Stromal cell of bone marrow (primary cell): Measurements from ENCODE around the gene CHCHD10.
A peak's percentile ranks its signal among the peaks of the same experiment; 100 is the strongest.
"Not testable (repeated sequence)": the region's sequence is repeated elsewhere in the genome, so short reads cannot be mapped to it uniquely, and the experiment has no call there.

Source experiments
- DNase-seq: peaks from one replicate; pipeline ENCODE4 v3.0.0-alpha.2; 2012; ENCODE audit warnings: low read depth

CHCHD10 gene

DNA sequence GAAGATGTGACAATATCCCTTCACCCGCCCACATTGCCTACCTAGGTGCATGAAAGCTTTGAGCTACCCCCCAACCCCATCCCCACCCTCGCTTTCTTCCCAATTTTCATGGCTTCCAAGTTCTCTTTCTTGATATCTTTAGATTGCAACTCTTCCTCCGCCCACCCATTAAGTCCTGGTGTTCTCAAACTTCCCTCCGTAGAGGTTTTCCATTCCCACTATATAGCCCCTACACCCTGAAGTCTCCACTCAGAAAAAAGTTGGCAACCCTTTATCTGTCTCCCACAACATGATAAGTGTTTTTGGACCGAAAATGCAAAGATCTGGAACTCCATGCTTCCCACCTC, 17.4 kb downstream of the CHCHD10 start:
- no peak for DNase-seq

DNA sequence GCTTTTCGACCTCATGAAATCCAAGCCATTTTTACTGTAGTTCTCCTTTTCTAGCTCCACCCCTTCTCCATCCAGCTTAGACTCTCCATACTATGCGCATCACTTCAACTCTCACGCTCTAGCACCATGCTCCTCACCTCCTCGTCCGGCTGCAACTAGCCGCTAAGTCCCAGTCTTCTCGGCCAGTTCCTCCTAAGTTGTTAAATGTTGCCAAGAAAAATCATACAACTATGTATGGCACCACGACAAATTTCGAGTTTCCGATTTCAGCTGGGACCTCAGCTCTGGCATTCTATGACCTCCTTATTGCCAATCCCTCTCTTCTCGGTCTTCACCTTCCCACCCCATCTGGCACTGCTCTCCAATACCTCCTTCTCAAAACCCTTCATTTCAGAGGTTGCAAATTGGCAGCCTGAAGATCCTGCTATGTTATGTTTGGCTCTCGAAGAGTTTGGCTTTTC, 17.9 kb downstream of the CHCHD10 start:
- DNase-seq, result no peak

DNA sequence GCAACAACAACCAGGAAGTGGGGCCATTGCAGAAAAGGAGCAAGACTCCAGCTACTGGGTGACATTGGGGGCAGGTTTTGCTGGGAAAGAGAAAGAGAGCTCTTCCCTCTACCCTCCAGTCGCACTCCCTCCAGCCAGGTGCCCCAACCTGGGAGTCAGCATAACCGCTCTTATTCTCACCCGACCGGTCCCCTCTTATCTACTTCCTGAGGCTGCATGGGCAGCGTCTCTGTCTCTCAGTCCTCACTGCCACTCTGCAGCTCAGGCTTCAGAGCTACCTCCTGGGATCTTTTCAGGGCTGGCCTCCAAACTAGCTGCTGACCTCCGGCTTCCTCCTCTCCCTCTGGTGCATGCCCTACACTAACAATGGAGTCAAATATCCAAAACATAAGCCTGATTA, 22.0 kb downstream of the CHCHD10 start:
- DNase-seq, result no peak

DNA sequence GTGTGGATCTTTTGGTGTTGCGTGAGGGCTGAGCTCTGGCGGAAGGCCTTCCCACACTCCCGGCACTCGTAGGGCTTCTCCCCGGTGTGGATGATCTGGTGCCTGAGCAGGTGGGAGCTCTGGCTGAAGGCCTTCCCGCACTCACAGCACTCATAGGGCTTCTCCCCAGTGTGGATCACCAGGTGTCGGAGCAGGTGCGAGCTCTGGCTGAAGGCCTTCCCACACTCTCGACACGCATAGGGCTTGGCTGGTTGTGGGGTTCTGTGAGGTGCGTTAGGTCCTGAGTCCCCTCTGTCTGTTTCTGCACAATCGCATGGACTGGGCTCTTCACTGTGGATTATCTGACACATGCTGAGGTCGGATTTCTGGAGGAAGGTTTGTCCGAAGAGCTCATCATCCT, 23.3 kb downstream of the CHCHD10 start:
- no peak for DNase-seq

DNA sequence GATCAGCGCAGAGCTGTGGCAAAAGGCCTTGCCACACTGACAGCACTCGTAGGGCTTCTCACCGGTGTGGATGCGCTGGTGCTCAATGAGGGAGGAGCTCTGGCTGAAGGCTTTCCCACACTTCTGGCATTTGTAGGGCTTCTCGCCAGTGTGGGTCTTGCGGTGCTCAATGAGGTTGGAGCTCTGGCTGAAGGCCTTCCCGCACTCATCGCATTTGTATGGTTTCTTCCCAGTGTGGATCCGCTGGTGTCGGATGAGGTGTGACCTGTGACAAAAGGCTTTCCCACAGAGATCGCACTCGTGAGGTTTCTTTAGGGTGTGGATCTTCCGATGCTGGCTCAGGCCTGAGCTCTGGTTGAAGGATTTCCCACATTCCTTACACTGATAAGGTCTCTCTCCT, 23.8 kb downstream of the CHCHD10 start:
- no peak for DNase-seq

DNA sequence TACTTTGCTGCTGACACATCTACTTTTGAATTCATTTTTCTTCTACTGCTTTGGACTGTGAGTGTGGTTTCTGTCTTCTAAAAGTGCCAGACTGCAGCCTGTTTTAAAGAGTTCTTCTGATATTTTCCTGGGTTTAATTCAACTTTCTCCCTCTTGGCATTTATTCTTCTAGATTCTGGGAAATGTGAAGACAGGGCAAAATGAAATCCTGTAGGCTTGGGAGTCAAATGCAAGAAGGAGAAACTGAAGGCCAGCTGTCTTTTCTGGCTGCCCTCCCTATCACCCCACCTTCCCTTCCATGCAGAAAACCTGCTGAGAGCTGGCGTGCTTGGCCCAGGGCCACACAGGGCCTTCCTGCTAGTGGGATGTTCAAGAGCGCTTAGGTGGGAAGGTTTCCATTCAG, 24.5 kb downstream of the CHCHD10 start:
- no peak for DNase-seq

DNA sequence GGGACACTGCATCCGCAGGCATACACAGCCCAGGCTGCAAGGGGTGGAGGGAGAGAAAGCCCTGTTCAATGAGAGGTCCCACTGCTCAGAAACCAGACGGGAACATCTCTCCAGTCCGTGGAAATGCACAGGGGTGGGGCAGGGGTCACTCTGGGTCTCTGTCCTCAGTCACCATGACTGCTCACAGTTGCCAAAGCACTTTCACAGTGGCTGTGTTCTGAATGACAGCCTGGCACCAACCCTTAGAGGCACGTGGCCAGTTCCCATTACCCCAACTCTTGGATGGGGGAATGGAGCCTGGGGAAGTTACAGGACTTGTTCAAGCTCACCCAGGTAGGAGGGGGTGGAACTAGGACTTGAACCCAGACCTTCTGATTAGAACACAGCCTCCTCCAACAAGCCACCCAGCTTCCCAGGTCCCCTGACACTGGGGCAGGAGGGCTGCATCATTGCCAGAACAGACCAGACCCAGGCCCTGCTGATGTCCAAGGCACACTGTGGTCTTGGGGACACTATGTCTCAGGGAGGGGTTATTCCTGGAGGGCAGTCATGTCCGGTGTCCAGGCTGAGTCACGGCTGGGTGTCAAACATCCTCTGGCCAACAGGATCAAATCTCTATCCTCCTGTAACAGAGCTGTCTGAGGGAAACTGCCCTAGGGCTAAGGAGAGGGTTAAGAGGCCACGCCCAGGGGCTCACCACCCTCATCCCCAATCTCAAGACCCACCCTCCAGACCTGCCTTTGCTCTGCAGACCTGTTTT, 25.1 kb downstream of the CHCHD10 start:
- no peak for DNase-seq

- DNase-seq, result no peak
Observed at GRCh38 chr22:23737696-23738095, 30.1 kb downstream of the CHCHD10 start.

DNA sequence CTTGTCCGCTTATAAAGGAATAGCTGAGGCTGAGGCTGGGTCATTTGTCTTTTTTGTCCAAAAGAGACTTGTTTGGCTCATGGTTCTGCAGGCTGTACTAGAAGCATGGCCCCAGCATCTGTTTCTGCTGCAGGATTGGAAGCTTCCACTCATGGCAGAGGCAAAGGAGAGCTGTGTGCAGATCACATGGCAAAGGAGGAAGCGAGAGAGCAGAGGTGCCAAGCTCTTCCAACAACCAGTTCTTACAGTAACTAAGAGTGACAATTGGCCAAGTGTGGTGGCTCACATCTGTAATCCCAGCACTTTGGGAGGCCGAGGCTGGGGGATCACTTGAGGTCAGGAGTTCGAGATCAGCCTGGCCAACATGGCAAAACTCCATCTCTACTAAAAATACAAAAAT, 39.7 kb downstream of the CHCHD10 start:
- not testable (repeated sequence) for DNase-seq

GRCh38 chr22:23722724-23723123, 45.0 kb downstream of the CHCHD10 start:
- DNase-seq, result no peak

GRCh38 chr22:23722160-23722559, 45.6 kb downstream of the CHCHD10 start:
- no peak for DNase-seq

DNA sequence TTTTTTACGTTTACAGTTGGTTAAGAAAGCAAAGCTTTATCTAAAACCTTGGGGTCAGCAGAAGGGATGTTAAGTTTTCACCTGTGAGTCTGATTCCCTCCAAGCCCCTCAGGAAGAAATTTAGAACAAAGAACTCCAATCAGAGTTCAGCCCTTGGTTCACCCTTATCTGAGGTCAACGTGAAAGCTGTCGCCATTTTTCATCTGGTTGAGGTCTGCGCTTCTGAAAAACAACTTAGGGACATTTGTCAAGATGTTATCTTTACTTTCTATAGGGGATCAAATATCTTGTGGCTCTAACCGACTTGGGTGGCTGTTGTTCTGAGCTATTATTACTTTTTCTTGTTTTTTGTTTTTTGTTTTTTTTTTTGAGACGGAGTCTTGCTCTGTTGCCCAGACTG, 46.9 kb downstream of the CHCHD10 start:
- no peak for DNase-seq

DNA sequence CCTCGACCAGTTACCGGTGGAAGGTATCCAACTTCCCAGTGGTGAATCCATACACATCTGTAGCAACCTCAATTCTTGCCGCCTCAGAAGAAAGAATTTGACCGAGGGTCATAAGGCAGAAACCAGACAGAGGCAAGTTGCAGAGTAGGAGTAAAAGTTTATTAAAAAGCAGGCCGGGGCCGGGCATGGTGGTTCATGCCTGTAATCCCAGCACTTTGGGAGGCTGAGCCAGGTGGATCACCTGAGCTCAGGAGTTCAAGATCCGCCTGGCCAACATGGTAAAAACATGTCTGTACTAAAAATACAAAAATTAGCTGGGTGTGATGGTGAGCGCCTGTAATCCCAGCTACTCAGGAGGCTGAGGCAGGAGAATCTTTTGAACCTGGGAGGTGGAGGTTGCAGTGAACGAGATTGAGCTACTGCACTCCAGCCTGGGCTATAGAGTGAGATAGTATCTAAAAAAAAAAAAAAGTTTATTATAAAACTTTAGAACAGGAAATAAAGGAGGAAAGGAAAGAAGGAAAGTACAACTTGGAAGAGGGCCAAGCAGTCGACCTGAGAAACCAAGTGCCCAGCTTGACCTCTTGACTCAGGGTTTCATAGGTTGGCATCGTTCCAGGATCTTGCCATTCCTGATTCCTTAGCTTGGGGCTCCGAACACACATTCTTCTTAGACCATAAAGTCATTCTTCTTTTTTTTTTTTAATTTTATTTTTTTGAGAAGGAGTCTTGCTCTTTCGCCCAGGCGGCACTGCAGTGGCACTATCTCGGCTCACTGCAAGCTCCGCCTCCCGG, 49.2 kb downstream of the CHCHD10 start:
- no peak for DNase-seq

GRCh38 chr22:23716811-23717801, 50.7 kb downstream of the CHCHD10 start:
- peak; percentile 62 for DNase-seq
